ENCODE data around the gene KAZALD1.

Gene KAZALD1

DNA sequence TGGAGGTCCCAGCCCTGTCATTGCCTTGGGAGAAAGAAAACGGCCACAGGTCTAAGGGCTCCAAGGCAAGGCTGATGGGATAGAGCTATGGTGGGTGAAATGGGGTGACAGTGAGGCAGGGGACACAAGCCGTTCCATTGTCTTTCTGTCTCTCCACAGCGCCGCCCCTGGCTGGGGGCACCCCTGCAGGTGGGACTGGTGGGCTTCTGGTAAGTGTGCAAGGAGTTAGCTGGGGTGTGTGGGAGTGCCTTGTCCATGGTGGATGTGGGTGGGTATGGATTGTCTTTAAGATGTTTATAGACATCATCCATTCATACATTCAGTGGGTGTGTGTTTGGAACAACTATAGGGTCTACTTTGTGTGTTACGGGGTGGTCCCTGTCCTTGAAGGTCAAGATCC lies 23.3 kb upstream of the KAZALD1 start:
- Histone ChIP-seq H3K4me1 (ENCODE audit: insufficient read depth, low read length, severe bottlenecking) (peaks cover 14% of the 10 kb centered on the region), H3F3A (ENCODE audit: insufficient read depth, low read length) (no peaks in the 10 kb centered on the region), H3K9me3 (ENCODE audit: low read length) (no peaks in the 10 kb centered on the region), H3K79me2 (ENCODE audit: insufficient read depth, low read length) (no peaks in the 10 kb centered on the region), H3K4me2 (ENCODE audit: low read length) (no peak overlapping the region), H4K20me1 (ENCODE audit: insufficient read depth, low read length) (no peaks in the 10 kb centered on the region), H3K9ac (ENCODE audit: low read length) (no peak overlapping the region), H3K27me3 (ENCODE audit: insufficient read depth, low read length) (no peaks in the 10 kb centered on the region), H3K27ac (ENCODE audit: low read depth, low read length, poor library complexity, severe bottlenecking) (no peak overlapping the region), H3K9me2 (ENCODE audit: low read depth, low read length) (no peaks in the 10 kb centered on the region), H3K36me3 (ENCODE audit: insufficient read depth, low read length) (no peaks in the 10 kb centered on the region), H2AFZ (ENCODE audit: low read length) (no peak overlapping the region), H3K4me3 (ENCODE audit: low read depth, low read length, poor library complexity, severe bottlenecking) (no peak overlapping the region)
- no peak for TF ChIP-seq EZH2 (IDR thresholded peaks at IDR 0.05; ENCODE audit: borderline replicate concordance, low read length)
- TF ChIP-seq, protein P1, sequence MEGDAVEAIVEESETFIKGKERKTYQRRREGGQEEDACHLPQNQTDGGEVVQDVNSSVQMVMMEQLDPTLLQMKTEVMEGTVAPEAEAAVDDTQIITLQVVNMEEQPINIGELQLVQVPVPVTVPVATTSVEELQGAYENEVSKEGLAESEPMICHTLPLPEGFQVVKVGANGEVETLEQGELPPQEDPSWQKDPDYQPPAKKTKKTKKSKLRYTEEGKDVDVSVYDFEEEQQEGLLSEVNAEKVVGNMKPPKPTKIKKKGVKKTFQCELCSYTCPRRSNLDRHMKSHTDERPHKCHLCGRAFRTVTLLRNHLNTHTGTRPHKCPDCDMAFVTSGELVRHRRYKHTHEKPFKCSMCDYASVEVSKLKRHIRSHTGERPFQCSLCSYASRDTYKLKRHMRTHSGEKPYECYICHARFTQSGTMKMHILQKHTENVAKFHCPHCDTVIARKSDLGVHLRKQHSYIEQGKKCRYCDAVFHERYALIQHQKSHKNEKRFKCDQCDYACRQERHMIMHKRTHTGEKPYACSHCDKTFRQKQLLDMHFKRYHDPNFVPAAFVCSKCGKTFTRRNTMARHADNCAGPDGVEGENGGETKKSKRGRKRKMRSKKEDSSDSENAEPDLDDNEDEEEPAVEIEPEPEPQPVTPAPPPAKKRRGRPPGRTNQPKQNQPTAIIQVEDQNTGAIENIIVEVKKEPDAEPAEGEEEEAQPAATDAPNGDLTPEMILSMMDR (IDR thresholded peaks at IDR 0.05; ENCODE audit: low read length) = peak; percentile 24; the same call in 1 of the 2 replicates

DNA sequence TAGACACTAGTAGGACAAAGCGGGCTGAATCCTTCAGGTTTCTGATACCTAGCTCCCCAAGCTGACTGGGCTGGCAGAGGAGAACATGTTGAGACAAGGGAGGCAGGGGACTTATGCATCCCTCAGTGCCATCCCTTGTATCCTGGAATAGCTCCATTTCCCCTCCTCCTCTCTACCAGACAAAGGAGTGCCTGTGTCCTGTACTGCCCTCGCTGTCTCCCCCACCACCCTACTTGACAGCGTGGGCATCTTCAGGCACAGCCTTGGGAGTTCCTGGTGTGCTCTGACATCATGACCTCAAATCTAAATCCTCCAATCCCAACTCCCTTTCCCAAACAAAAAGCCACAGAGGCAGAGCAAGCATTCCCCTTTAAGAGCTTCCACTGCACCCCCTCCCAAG lies 21.7 kb upstream of the KAZALD1 start:
- Histone ChIP-seq H3K27me3 (ENCODE audit: insufficient read depth, low read length) (no peaks in the 10 kb centered on the region), H3K9me3 (ENCODE audit: low read length) (no peaks in the 10 kb centered on the region), H3K4me3 (ENCODE audit: low read depth, low read length, poor library complexity, severe bottlenecking) (no peak overlapping the region), H4K20me1 (ENCODE audit: insufficient read depth, low read length) (no peaks in the 10 kb centered on the region), H3K79me2 (ENCODE audit: insufficient read depth, low read length) (no peaks in the 10 kb centered on the region), H3K9me2 (ENCODE audit: low read depth, low read length) (no peaks in the 10 kb centered on the region), H3K4me1 (ENCODE audit: insufficient read depth, low read length, severe bottlenecking) (peaks cover 15% of the 10 kb centered on the region), H3K27ac (ENCODE audit: low read depth, low read length, poor library complexity, severe bottlenecking) (no peak overlapping the region), H3K36me3 (ENCODE audit: insufficient read depth, low read length) (no peaks in the 10 kb centered on the region), H2AFZ (ENCODE audit: low read length) (no peak overlapping the region), H3K9ac (ENCODE audit: low read length) (no peak overlapping the region), H3F3A (ENCODE audit: insufficient read depth, low read length) (no peaks in the 10 kb centered on the region), H3K4me2 (ENCODE audit: low read length) (no peak overlapping the region)
- no peak for TF ChIP-seq EZH2 (IDR thresholded peaks at IDR 0.05; ENCODE audit: borderline replicate concordance, low read length)
- TF ChIP-seq, protein P1 (IDR thresholded peaks at IDR 0.05; ENCODE audit: low read length) = no peak

DNA sequence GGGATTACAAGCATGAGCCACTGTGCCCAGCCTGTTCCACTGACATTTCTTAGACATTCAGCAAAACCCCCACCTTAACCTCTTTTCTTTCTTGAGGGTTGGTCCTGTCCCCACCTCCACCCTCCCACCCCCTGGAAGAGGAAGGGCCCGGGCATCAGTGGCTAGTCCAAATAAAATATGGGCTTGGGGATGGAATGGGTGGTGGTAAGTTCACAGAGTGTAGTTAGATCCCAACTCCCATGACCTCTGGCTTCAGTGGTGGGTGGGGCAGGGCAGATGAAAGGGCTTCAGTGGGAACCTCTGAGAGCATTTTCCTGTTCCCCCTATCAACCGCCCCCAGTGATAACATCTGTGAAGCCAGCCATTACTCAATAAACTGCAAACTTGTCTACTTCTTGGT lies 20.9 kb upstream of the KAZALD1 start:
- Histone ChIP-seq H3K9ac (ENCODE audit: low read length) (no peak overlapping the region), H4K20me1 (ENCODE audit: insufficient read depth, low read length) (no peaks in the 10 kb centered on the region), H3K9me2 (ENCODE audit: low read depth, low read length) (no peaks in the 10 kb centered on the region), H3K4me2 (ENCODE audit: low read length) (no peak overlapping the region), H3K4me1 (ENCODE audit: insufficient read depth, low read length, severe bottlenecking) (peaks cover 15% of the 10 kb centered on the region), H3K27ac (ENCODE audit: low read depth, low read length, poor library complexity, severe bottlenecking) (no peak overlapping the region), H3F3A (ENCODE audit: insufficient read depth, low read length) (no peaks in the 10 kb centered on the region), H3K9me3 (ENCODE audit: low read length) (no peaks in the 10 kb centered on the region), H3K79me2 (ENCODE audit: insufficient read depth, low read length) (no peaks in the 10 kb centered on the region), H3K27me3 (ENCODE audit: insufficient read depth, low read length) (no peaks in the 10 kb centered on the region), H3K4me3 (ENCODE audit: low read depth, low read length, poor library complexity, severe bottlenecking) (no peak overlapping the region), H2AFZ (ENCODE audit: low read length) (no peak overlapping the region), H3K36me3 (ENCODE audit: insufficient read depth, low read length) (no peaks in the 10 kb centered on the region)
- TF ChIP-seq EZH2 (IDR thresholded peaks at IDR 0.05; ENCODE audit: borderline replicate concordance, low read length) = no peak
- TF ChIP-seq, protein P1 (IDR thresholded peaks at IDR 0.05; ENCODE audit: low read length) = no peak

Measured in OCI-LY1 (cell line).